HT1080 (cell line): ENCODE data around the gene CDH2. TPM values are rescaled to one million over a fixed set of nuclear protein-coding genes. Genes with fewer than 3 reads are reported as not detected.

Experiments
- DNase-seq: peaks from one replicate; pipeline ENCODE4 v3.0.0-alpha.2; 2015; ENCODE audit warnings: low read depth
- total RNA-seq: library from RNA; depleted of rRNA; stranded (reverse); fragments of >200 nt; shearing (Covaris generic); gene quantifications from 2 replicates; pipeline ENCODE4 v1.2.3, GENCODE V29; 2014

Gene CDH2
- total RNA-seq, 1 experiment from 2014 or later, result 60.4 TPM

DNA sequence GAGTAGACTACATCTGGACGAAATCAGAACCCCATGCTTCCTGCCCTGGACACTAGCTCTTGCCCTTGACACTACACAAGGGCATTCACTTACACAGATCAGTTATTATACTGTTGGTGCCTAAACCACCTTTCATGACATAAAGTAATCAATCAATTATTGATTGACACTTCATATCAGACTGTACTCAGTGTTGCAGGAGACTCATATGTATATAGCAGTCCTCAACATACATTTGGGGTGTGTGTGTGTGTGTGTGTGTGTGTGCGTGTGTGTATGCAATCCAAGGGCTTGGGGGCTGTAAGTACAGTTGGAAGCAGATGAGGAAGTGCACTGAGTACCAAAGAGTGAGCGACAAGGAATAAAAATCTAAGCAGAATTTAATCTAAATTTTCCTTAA is 5.1 kb downstream of the CDH2 start:
- no peak for DNase-seq

DNA sequence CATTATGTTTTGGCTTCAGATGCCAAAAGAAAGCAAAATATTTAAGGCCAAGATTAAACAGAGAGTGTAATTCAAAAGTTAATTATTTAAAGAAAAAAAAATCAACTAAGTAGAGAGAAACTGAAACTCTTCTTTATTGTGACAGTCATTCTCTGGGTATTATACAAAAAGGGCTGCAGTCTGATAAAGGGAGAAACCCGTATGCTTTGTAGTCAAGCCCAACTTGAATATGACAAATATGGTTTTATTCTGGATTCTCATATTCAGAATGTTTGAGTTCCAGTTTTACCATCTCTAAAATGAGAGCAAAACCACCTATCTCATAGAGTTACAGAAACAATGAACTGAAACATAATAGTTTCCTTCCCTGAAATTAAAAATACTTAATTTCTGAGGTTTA is 8.2 kb downstream of the CDH2 start:
- no peak for DNase-seq

DNA sequence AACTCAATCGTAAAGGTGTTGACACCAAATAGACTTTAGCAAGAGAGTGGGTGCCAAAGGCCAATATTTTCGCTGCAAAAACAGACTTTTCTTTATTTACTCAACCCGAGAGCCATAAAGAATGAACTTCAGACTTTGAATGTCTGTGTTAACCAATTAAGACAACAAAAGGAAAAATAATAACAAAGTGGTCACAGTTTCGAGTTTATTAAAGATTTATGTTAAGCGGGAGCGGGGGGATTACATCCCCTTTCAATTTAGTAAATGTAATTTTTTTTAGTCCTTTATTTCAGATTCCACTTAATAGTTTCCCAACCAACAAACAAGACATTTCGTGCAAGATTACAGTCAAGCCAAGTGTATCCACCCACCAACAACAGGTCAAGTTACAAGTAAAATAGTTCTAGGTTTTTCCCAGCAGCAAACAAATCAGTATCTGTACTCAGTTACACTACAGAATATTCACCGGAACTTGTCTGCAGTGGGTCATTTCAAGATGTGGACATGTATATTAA is 9.0 kb downstream of the CDH2 start:
- no peak for DNase-seq

DNA sequence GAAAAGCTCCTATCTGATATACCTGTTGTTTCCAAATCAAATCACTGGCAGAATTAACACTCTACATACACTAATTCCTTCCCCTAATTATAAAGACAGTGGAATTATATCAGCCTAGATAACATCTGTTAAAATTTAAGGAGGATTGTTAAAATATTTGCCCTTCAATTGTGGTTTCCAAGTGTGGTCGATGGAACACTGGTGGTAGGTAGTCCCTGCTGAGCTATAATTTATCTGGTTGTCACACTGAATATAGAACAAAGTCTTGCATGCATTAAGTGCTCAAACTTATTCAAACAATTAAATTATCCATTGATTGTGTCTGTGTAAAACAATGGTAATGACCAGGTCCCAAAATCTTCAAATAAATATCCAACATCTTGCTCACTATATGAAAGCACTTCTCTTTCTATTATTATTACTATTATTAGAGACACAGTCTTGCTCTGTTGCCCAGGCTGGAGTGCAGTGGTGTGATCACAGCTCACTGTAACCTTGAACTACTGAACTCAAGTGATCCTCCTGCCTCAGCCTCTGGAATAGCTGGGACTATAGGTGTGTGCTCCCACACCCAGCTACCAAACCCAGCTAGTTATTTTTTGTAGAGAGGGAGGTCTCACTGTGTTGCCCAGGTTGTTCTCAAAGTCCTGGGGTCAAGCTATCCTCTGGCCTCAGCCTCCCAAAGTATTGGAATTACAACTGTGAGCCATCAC is 12.0 kb downstream of the CDH2 start:
- DNase-seq, result no peak

DNA sequence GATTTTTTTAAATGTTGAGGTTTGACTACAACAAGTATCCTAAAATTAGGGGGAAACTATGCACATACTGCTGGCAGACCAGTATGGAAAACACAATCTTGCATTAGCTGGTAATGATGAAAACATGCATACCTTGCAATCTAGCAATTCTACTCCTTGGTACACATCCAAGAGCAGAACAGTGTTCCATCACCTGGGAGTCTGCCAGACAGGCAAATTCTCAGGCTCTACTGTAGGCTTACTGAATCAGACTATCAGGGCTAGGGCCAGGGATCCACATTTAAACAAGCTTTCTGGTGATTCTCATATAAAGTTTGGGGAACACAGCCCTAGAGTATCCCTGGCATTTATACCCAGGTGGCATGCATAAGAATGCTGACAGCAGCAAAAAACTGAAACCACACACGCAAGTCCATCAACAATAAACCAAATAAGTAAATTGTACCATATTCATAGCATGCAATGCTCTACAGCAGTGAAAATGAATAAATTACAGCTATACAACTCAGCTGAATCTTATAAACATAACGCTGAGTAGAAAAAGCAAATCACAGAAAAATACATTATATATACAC is 13.6 kb downstream of the CDH2 start:
- DNase-seq, result no peak

DNA sequence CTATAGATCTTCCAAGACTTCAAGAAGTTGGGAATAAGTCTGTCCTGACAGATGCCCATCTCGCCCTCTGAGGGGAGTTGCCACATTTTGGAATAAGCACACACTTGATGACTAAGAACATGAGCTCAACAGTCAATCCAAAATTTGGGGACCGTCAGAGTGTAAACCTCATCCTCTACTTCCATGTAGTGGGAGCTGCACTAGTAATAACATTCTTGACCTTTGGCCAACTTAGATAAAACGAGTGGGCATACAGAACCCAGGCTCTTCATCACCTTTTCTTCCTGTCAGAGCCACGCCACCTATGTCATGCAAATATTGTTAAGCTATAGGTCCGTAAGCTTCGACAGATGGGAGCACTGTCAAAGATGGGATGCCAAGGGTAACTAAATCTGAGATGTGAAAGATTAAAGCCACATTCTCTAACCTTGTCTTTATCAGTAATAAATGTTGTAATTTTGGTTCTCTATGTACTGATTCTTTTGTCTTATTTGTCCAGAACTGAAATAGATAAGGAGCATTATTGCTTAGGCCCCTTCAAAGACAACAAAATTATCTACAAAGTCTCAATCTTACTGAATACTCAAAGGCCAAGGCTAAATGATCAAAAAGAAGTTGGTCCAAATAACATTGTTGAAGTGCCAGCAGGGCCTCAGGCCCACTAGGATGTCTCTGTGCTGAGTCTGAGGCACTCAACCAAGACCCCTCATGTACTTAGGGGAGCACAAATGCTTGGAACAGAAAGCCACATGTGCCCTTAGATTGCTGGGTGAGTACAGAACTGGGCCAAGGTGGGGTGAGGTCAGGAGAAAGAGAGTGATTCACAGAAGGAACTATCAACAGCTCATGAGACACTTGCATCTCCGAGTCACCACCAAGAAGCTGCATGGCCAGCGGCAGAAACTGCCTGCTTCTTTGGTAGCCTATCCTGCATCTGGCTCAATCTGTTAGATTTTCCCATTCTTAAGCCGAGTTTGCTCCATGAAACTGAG is 15.0 kb downstream of the CDH2 start:
- DNase-seq, result peak; percentile 73

DNA sequence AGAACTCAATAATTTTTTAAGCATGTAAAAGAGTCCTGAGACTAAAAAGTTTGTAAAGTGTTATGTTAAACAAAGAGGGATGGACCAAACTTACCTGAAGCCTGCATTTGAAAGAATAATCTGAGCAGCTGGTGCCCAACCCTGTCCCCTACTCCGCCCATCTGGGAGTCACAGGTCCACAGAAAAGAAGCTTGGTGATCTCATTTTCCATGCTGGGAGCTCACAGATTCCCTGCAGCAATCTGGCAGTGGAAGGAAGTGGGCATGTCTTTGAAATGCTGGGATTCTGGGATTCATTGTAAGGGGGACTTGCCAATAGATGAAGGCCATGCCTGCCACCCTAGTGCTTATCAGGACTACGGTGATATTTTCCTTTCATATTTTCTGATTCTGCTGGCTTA is 17.9 kb downstream of the CDH2 start:
- peak; percentile 11 for DNase-seq

DNA sequence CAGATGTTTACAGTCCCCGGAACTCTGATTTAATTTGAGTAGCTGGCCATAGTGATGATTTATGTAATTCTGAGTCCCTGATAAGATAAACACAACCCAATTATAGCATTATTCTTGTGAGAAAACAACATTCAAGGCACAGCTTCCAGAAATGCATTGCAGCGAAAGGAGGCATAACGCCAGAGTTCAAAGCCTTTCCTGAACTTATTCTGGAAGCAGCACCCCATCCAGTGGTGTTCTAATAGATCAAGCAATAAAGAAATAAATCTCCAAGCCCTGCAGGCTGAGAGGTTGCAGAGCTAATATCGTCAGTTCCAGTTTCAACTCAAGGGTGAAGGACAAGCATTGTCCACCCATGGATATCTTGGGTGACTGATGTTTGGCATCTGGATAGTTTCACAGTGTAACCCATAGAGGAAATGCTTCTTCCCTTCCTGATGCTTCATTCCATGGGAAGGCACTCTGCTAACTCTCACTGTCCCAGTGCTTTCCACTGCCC is 18.8 kb downstream of the CDH2 start:
- DNase-seq, result no peak

DNA sequence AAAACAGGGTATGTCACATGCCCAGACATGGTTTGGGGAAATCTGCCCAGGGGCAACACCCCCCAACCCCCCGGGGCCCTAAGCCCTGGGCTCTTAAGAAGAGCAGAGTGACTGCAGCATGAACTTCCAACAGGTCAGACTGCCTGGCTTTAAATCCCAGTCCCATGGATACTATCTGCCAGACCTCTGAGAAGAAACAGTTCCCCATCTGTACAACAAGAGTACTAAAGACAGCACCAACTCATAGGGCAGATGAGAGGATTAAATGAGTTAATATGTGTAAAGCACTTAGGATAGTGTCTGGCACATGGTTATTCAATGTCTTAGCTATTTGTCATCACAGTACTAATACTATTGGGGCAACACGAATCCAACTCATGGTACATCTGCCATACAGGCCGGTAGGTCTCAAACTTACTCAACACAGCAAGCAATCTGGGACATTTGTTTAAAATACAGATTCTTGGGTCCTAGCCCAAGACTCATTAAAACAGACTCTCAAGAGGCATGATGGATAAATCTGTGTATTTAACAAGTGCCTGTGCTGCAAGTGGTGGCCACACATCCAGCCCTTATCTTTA is 23.4 kb downstream of the CDH2 start:
- DNase-seq, result no peak

DNA sequence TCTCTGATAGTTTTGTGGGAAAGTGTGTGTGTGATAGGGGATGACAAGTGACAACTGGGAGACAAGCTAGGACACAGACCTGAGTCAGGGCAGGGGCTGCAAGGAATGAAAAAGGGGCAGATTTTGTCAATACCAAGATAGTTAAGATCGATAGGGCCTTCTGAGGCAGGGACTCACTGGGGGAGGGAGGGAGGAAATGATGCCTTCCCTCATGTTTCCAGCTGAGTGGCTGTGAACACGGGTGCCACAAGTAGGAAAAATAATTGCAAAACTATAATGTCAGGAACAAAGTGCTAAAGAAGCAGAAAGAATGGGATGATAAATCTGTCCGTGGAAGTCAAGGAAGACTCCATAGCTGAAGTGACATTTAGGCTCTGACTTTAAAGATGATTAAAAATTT is 24.2 kb downstream of the CDH2 start:
- no peak for DNase-seq

DNA sequence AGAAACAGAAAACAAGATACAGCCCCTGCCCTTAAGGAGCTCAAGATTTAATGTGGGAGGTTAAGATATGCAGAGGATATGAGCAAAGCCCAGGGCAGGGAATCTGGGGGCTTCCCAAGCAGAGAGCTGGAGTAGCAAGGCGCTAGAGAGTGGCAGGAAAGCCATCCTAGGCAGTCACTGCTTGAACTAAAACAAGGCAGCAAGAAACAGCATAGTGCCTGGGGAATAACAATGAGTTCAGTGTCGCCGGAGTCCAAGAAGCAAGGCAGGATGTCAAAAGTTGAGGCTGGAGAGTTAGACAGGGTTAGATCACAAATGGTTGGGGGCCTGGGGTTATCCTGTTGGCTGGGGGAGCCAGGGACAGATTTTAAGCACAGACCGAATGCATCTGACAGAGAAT is 24.6 kb downstream of the CDH2 start:
- no peak for DNase-seq

DNA sequence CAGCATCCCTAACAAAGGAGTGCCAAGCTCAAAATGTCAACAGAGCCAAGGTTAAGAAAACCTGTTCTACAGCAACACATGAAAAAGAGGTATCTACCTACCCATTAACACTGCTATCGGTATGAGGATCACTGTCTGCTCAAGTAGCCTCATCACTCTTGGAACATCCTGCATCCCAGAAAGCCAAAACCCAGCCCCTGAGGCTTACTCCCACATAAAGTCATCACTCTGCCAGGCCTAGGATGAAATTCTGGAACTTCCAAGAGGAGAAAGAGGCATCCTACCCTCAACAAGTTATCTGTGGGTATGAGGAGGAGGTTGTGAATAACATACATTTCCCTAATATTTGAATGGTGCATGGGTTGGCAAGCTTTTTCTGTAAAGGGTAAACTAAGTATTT is 25.5 kb downstream of the CDH2 start:
- DNase-seq, result no peak

DNA sequence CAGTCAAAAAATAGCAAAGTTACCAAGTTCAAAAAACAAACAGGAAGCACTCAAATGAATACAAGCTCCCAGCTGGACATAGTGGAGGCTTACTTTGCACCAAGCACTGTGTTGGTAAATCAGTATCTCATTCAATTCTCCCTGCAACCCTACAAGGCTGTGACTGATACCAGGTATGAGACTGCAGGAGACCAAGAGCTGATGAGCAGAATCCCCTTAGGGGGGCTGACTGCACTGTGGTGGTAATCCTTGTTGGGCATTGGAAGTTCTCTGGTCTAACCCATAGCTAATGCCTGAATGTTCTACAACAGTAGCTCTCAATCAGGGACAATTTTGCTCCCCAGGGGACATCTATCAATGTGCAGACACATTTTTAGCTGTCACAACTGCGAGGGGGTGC is 26.0 kb downstream of the CDH2 start:
- DNase-seq, result no peak

DNA sequence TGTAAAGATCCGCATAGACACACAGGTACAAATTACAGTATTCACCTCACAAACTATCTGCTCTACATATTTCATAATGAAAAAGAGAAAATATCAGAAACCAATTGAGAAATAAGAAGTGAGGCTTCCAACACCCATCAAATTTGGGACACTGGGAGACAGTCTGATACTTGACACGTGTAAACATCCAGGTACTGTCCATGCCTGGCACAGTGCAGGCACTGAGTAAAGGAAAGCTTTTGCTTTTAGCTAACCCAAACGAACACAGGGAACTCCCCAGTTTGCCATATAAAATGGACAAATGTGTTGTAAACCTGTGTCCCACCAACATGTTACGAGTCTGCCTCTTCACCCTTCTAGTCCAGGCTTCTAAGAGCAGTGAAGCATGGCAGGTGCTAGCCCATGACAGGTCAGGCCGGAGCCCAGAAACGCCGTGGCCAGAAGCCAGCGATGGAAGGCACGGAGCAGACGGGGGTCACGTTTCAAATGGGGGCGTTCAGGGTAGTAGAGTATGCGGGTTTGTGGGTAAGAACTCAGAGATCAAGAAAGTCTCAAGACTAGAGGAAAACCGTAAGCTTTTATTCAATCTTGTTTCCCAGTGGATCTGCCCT is 27.0 kb downstream of the CDH2 start:
- no peak for DNase-seq

DNA sequence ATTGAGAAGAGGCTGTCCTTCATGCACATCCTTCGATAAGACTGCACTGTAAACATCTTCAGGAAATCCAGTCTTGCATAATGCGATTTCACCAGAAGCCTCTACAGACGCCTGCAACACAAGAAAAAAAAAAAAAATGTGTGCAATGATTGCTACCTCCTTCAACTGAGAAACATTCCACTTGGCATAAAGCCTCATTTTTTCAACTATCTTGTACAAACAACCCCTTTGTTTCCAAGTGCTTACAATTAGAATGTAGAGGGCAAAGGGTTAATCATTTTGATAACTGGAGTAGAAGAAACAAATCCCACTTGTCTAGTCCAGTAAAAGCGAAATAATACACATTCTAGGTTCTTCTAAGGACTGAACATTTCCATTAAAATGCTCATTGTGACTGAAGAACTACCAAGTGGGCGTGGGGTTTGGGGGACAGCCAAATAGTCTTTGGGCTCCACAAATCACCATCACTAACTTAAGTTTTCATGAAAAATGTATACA is 29.2 kb downstream of the CDH2 start:
- DNase-seq, result peak; percentile 17

DNA sequence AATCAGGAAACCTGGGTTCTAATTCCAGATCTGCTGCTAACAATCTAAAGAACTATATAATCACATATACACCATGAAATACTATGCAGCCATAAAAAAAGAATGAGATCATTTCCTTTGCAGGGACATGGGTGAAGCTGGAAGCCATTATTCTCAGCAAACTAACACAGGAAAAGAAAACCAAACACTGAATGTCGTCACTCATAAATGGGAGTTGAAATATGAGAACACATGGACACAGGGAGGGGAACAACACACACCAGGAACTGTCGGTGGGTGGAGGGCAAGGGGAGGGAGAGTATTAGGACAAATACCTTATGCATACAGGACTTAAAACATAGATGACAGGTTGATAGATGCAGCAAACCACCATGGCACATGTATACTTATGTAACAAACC is 33.2 kb downstream of the CDH2 start:
- no peak for DNase-seq

DNA sequence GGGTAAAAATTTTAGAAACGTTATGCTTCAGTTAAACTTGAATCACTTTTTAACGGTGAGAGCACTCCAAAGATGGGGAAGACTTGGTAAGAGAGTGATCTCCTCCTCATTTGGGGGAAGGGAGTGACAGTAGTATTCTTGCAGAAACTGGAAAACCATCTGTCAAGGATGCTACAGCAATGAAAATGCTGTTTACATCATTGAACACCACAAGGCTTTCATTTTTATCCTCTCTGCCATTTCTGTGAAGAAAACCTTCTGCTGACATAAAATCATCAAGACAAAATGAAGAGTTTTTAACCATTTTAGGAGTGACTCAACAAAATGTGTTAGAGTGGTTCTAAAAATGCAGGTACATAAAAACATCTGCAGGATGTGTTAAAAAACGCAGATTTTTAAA is 38.1 kb downstream of the CDH2 start:
- no peak for DNase-seq

DNA sequence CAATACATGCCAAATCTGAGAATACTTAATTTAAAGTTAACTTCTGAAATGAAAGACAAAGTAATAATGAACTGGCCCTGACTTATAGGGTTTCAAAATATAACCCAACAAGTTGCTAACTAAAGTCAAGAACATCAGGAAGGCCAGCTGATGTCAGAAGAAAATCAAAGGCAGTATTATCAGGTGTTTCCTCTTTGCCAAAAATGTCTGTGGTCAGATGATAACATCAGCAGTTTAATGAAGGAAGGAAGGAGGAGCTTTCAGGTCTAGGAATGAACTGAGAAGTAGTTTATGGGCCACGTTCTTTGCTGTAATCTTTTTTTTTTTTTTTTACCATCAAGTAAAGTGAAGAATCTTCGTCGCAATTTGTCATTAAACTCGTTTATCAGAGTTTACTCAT is 40.9 kb downstream of the CDH2 start:
- no peak for DNase-seq

DNA sequence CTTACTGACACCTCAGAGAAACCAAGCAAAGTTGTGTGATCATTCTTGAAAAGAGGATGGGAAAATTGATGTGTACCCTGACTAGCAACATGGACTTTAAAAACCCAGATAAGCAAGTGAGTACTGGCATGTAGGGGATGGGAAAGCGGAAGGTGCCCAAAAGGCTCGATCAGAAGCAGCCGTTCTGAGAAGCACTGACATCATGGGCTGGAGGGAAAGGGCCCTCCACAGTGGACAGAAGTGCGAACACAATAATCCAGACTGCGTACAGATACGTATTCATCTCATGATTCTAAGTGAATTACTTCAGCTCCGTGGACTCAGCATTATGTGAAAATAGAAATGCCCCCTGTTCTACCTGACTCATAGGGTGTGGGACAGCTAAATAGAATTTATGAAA is 42.2 kb downstream of the CDH2 start:
- no peak for DNase-seq

DNA sequence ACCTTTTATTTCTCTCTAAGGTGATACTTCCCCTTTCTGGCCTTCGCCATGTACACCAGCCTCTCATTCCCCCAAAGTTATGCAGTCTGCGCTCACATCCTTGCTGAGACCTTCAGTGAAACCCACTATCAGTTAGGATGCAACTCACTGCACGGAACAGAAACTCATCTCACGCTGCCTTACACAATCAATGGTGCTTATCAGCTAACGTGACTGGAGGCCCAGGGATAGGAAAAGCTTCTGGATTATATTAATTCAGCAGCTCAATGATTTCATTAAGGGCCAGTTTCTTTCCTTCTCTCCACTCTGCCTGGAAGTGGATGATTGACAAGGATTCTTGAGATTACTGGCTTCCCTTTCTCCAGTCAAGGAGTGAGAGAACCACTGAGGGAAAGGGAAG is 44.8 kb downstream of the CDH2 start:
- no peak for DNase-seq

DNA sequence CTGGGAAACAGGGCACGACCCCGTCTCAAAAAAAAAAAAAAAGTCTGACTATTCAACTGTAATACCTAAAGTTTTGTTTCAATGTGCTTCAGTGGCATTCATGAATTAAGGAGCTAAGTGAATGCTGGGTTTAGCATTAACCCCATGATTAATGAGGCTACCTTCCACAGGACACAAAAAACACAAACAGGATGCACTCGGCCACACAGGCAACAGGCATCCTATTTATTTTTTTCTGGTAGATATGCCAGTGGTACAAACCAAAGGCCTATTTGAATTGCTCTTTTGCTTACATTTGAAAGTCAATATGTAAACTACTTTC is 48.3 kb downstream of the CDH2 start:
- no peak for DNase-seq
